ENCODE data around the gene VIPR2.

DNA sequence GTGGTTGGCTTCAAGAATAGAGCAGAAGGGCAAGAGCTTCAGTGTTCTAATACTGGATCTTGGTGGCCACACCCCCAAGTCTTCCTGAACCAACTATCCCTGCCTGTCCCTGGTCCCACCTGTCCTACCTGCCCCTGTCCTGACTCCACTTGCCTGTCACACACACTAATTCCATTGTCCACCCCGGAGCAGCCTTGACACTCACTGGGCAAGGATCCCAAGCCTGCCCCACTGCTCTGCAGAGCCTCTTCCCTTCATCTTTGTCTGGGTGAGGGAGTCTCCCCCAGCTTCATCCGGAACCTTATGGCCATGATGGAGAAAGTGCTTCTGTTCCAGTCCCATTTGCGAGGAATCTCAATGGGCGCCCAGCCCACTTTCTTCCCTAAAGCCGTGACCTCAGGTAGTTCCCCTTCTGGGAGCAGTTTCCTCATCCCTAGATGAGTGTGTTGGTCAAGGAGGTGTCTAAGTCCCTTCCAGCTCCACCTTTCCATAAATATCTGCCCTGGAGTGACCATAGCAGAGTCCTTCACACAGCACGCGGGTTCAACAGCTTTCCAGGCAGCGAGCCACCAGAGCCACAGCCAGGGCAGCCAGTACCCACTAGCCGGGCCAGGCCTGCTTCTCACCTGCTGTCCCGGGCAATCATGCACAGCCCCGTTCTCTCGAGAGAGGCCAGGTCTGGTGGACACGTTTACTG is 61.5 kb downstream of the VIPR2 start:
- TF ChIP-seq EP300 (IDR thresholded peaks at IDR 0.05; ENCODE audit: low read depth) (no peak), POLR2A (IDR thresholded peaks at IDR 0.05) (no peak), POLR2AphosphoS5 (IDR thresholded peaks at IDR 0.05) (no peak)
- TF ChIP-seq, protein P1, sequence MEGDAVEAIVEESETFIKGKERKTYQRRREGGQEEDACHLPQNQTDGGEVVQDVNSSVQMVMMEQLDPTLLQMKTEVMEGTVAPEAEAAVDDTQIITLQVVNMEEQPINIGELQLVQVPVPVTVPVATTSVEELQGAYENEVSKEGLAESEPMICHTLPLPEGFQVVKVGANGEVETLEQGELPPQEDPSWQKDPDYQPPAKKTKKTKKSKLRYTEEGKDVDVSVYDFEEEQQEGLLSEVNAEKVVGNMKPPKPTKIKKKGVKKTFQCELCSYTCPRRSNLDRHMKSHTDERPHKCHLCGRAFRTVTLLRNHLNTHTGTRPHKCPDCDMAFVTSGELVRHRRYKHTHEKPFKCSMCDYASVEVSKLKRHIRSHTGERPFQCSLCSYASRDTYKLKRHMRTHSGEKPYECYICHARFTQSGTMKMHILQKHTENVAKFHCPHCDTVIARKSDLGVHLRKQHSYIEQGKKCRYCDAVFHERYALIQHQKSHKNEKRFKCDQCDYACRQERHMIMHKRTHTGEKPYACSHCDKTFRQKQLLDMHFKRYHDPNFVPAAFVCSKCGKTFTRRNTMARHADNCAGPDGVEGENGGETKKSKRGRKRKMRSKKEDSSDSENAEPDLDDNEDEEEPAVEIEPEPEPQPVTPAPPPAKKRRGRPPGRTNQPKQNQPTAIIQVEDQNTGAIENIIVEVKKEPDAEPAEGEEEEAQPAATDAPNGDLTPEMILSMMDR (IDR thresholded peaks at IDR 0.05): no peak
